Activated CD4-positive, alpha-beta memory T cell treated with anti-CD3 and anti-CD28 coated beads for 36 hours (primary cell): ENCODE results near the gene ZFAND4. TPM values are rescaled to one million over a fixed set of nuclear protein-coding genes. Genes with fewer than 3 reads are reported as not detected.
A peak's percentile ranks its signal among the peaks of the same experiment; 100 is the strongest.
"Not testable (repeated sequence)": the region's sequence is repeated elsewhere in the genome, so short reads cannot be mapped to it uniquely, and the experiment has no call there.

Experiments used
- CTCF ChIA-PET: fragments of 350-600 bp; sonication (Branson Sonifier 250); formaldehyde crosslinking; loops from one replicate; lab custom pipeline; 2021; ENCODE audit warnings: antibody characterized with exemption, inconsistent platforms; lab: Charles Lee
- POLR2A ChIA-PET: fragments of 350-600 bp; sonication (Branson Sonifier 250); formaldehyde crosslinking; loops from one replicate; lab custom pipeline; 2021; ENCODE audit warnings: antibody characterized with exemption; lab: Charles Lee
- DNase-seq: peaks from one replicate; pipeline ENCODE4 v3.0.0-alpha.2; 2020
- H3K27ac Mint-ChIP-seq: one replicate; pipeline ENCODE4 v1.8.0; 2021; ENCODE audit warnings: mixed read lengths
- H3K27me3 Mint-ChIP-seq: one replicate; pipeline ENCODE4 v1.8.0; 2021; ENCODE audit warnings: mixed read lengths
- H3K36me3 Mint-ChIP-seq: one replicate; pipeline ENCODE4 v1.8.0; 2021; ENCODE audit warnings: mixed read lengths
- H3K4me1 Mint-ChIP-seq: one replicate; pipeline ENCODE4 v1.8.0; 2021; ENCODE audit warnings: low read depth, mixed read lengths
- H3K4me3 Mint-ChIP-seq: one replicate; pipeline ENCODE4 v1.8.0; 2021; ENCODE audit warnings: mild to moderate bottlenecking, mixed read lengths
- H3K9me3 Mint-ChIP-seq: one replicate; pipeline ENCODE4 v1.8.0; 2021; ENCODE audit warnings: mixed read lengths
- intact Hi-C: fragments of 100-400 bp; cut with micrococcal nuclease; formaldehyde crosslinking; loops from one replicate; pipeline ENCODE4 v1.15.1; 2023
- total RNA-seq, 2 experiments: library from RNA; stranded (reverse); gene quantifications; one replicate each; pipeline ENCODE4 v1.2.3, GENCODE V29; 2021

ZFAND4 gene
- total RNA-seq: 10 to 100 TPM in 1 of 2 experiments, 1 to 10 TPM in 1; 9.6 to 11.9 TPM

DNA sequence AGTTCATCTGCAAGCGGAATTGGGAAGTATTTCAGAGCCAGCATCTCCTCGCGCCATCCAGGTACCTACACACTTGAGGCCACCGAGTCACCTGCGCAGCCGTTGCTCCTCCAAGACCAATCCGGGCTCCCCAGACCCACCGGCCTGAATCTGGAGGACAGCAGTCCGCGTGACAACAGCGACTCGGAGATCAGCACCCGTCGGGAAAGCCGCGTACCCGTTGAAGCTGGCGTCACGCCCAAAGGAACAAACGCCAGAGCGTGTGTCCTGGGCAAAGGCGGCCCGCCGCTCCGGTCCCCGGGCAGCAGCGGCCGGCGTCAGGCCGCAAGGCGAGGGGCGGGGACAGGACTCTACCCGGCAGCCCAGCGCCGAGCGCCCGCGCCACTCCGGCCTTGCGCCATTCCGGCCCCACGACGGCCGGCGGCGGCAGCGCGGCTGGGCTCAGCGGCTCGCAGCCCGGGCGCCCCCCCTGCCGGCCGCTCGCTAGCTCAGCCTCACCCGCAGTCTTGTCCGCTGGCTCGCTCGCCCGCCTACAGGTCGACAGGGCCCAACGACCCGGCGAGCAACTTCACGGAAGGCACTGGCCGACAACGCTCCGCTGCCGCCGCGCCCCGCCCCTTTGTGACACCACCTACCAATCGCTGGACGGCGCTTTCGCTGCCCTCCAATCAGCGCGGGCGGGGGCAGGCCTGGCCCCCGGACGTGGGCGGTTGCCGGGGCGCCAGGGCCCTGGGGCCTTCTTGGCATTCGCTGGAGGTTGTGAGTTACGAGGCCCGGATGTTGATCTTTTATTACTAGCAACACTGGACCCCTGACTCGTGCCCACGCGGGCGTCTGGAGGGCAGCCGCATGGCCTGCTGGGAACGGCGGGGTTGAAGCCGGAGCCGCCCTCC lies at the start of gene ZFAND4:
Gene ZFAND4, minus strand, starts transcription at position 592 of the 893 bp plus-strand sequence. CDS start 9,047 bp downstream, outside the sequence.
- Mint-ChIP-seq H3K27ac (peak within 1 kb of the TSS; percentile 62), H3K4me1 (peaks cover 35% of the 10 kb centered on the region), H3K36me3 (no peaks in the 10 kb centered on the region), H3K27me3 (no peaks in the 10 kb centered on the region), H3K9me3 (no peaks in the 10 kb centered on the region), H3K4me3 (peak within 1 kb of the TSS; percentile 88)
- ChIA-PET CTCF (interaction anchor here (0.6 to 3.4 kb wide), 10 partner anchors 14 to 423 kb away, joined by 3 to 32 read pairs (median 4); no protein-coding TSS in a partner anchor), POLR2A (interaction anchor here (0.9 to 1.7 kb wide), 2 partner anchors 91 to 208 kb away, joined by 3 to 8 read pairs; no protein-coding TSS in a partner anchor)
- peak; percentile 96 for DNase-seq
- intact Hi-C loops: loop anchor here (1.0 to 5.0 kb wide), 6 partner anchors 78 to 435 kb away; partner anchors contain the start of gene NCOA4

DNA sequence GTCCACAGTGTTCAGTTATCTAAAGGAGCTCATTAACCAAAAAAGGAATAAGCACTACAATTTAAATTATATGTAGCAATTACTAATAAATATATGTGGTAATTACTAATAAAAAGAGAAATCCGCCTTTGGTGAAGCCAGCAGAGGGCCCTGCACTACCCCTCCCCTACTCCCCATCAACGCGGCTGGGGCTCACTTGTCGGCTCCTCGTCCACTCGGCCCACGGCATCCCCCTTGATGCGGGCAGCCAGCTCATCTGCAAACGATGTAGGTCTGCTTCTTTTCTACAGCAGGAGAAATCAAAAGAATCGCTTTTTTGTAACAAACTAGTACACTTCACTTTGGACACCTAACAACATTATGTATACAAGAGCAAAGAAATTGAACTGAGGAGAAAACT lies 48.9 kb upstream of the ZFAND4 start:
- H3K27me3 Mint-ChIP-seq, intact Hi-C loops, POLR2A ChIA-PET, H3K36me3 Mint-ChIP-seq, H3K9me3 Mint-ChIP-seq, DNase-seq, CTCF ChIA-PET, H3K4me1 Mint-ChIP-seq, H3K27ac Mint-ChIP-seq, H3K4me3 Mint-ChIP-seq: not testable (repeated sequence)

GRCh38 chr10:45717642-45718041 lies 45.1 kb upstream of the ZFAND4 start:
- not testable (repeated sequence) for H3K27me3 Mint-ChIP-seq

DNA sequence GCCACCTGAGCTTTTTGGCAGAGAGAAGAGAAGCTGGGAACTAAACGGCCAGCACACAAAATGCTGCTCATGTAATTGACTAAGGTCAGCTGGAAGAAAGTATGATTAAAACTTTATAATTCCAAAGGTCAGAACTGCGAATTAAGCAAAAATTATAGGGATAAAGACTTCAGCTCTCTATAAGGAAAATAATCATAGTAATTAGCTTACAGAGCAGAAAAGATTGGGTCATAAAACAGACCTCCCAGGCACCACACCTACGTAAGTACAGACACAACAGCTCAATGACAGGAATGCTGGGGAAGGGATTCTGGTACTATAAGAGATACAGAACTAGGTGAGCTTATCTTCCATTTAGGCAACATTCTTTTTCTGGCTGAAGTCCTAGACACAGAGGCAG lies 44.5 kb upstream of the ZFAND4 start:
- POLR2A ChIA-PET, DNase-seq, H3K4me3 Mint-ChIP-seq, CTCF ChIA-PET, intact Hi-C loops, H3K27ac Mint-ChIP-seq, H3K27me3 Mint-ChIP-seq, H3K4me1 Mint-ChIP-seq, H3K36me3 Mint-ChIP-seq, H3K9me3 Mint-ChIP-seq: not testable (repeated sequence)

More at GRCh38 chr10:45717642-45718041, 45.1 kb upstream of the ZFAND4 start:
- H3K4me1 Mint-ChIP-seq, POLR2A ChIA-PET, H3K27ac Mint-ChIP-seq, H3K4me3 Mint-ChIP-seq, DNase-seq, intact Hi-C loops, H3K9me3 Mint-ChIP-seq, CTCF ChIA-PET, H3K36me3 Mint-ChIP-seq: not testable (repeated sequence)

DNA sequence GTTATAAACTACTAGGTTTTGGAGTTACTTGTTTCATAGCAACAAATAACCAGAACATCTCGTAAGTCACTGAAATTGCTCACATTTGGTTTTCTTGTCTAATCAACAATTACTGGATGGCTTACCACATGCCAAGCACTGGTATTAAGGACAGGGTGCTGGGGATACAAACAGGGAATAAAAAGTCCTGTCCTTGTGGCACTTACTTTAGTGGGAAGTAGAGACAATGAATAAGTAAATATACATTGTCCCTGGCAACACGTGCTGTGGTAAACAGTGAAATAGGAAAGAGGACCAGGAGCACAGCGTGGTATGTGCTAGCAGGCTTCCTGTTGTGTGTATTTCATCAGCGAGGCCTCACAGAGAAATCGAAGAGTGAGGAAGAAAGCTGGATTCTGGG lies 38.7 kb upstream of the ZFAND4 start:
- H3K9me3 Mint-ChIP-seq, DNase-seq, H3K36me3 Mint-ChIP-seq, POLR2A ChIA-PET, H3K4me3 Mint-ChIP-seq, H3K27ac Mint-ChIP-seq, intact Hi-C loops, H3K4me1 Mint-ChIP-seq, CTCF ChIA-PET, H3K27me3 Mint-ChIP-seq: not testable (repeated sequence)

DNA sequence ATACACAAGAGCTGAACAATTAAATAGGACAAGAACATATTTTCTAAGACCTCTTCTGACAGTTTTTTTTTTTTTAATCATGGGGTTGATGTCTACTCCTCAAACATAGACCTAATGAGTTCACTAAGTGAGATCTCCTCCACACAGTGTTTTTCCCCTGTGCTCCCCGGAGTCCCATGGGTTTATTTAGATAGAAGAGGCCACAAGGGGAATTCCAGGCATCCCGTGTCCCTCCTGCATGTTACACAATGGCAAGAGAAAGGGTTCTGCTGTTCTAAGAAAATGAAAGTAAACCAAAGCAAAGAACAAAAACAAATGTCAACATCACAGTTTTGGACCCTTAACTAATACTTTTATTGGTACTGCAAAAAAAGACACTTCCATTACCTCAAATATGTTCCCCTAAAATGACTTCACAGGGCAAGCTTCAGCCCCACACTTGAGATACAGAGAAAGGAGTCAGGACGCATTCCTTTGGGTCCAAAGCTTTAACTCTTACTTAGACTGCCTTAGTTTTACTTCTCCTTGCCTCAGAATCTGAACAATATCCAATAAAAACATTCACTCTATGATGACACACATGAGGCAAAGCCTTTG lies 37.7 kb upstream of the ZFAND4 start:
- H3K9me3 Mint-ChIP-seq, CTCF ChIA-PET, POLR2A ChIA-PET, H3K4me1 Mint-ChIP-seq, DNase-seq, H3K27ac Mint-ChIP-seq, H3K4me3 Mint-ChIP-seq, H3K27me3 Mint-ChIP-seq, H3K36me3 Mint-ChIP-seq, intact Hi-C loops: not testable (repeated sequence)

DNA sequence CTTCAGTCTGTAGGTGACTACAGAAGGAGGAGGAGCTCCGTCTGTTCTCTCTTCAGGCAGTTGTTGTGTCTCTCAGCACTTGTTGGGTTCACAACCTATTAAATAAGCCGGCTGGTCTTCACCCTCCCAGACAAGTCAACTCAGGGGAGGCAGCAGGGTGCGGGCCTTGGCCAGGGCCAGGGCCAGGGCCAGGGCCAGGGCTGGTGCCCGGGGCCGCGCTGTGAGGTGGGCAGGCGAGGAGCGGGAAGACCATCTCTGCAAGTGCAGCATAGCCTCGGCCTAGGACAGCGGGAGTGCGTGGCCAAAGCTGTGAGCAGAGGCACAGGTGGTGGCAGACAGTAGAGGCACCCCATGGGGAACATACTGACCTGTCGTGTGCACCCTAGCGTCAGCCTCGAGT lies 5.9 kb upstream of the ZFAND4 start:
- H3K4me1 Mint-ChIP-seq, intact Hi-C loops, H3K27ac Mint-ChIP-seq, POLR2A ChIA-PET, H3K4me3 Mint-ChIP-seq, H3K9me3 Mint-ChIP-seq, H3K36me3 Mint-ChIP-seq, CTCF ChIA-PET, DNase-seq, H3K27me3 Mint-ChIP-seq: not testable (repeated sequence)

DNA sequence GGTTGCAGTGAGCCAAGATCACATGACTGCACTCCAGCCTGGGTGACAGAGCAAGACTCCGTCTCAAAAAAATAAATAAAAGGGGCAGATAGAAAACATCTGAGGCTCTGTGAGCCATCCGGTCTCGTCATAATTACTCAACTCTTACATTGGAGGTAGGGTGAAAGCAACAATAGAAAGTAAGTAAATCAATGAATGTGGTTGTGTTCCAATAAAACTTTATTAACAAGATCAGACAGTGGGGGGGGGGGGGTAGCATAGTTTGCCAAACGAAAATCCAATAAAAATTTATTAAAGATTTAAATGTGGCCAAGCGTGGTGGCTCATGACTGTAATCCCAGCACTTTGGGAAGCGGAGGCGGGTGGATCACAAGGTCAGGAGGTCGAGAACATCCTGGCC lies 2.8 kb upstream of the ZFAND4 start:
- Mint-ChIP-seq H3K4me3 (no peak overlapping the region), H3K9me3 (no peaks in the 10 kb centered on the region), H3K27ac (no peak overlapping the region)

DNA sequence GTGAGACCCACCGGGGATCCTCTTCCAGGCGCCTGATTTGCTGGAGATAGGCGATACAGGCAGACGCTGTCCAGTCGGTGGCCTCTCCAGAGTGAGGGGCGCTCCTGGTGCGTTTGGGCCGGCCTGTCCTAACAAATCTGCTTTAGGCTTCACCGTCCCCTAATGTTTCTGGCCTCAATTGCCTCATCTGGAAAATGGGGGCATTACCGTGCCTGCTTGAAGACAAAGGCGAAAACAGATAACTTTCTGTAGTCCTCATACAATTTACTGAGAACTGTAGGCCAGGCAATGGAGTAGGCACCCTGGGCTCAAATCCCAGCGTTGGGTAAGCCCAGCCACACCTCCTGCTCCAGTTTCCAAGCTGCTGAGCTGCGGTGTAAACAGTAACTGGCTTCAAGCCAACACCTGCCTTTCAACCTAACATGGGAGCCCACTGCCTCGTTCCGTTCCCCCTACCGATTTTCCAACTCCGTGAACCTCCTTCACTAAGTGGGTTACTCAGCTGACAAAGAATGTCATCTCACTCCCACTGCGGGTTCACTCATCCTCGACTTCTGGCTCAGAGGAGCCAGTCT lies 589 bp upstream of the ZFAND4 start:
- CTCF ChIA-PET: interaction anchor here (0.7 to 3.4 kb wide), 5 partner anchors 10 to 212 kb away, joined by 3 to 32 read pairs (median 4); no protein-coding TSS in a partner anchor
- Mint-ChIP-seq H3K4me3 (peak overlapping the region; percentile 69), H3K4me1 (peaks cover 33% of the 10 kb centered on the region), H3K27ac (peak overlapping the region; percentile 42), H3K27me3 (no peaks in the 10 kb centered on the region), H3K9me3 (no peaks in the 10 kb centered on the region), H3K36me3 (no peaks in the 10 kb centered on the region)
- POLR2A ChIA-PET: interaction anchor here (1.7 kb wide), 1 partner anchor 92 kb away, joined by 8 read pairs; no protein-coding TSS in a partner anchor
- no peak for DNase-seq
- intact Hi-C loops: loop anchor here (2.0 to 5.0 kb wide), 3 partner anchors 359 to 436 kb away; partner anchors contain the start of gene NCOA4

More for the DNA sequence above, 2.8 kb upstream of the ZFAND4 start:
- Mint-ChIP-seq H3K36me3 (no peaks in the 10 kb centered on the region), H3K4me1 (peaks cover 16% of the 10 kb centered on the region), H3K27me3 (no peaks in the 10 kb centered on the region)
- ChIA-PET POLR2A (no interaction called here), CTCF (no interaction called here)
- intact Hi-C loops: no loop called here
- DNase-seq: no peak

GRCh38 chr10:45671300-45671699 lies 1.3 kb downstream of the ZFAND4 start:
- intact Hi-C loops: loop anchor here (5.0 kb wide), 2 partner anchors 361 to 434 kb away; partner anchors contain the start of gene NCOA4
- CTCF ChIA-PET: interaction anchor here (0.9 to 3.4 kb wide), 6 partner anchors 90 to 421 kb away, joined by 3 to 32 read pairs (median 6); no protein-coding TSS in a partner anchor
- Mint-ChIP-seq H3K4me1 (peaks cover 35% of the 10 kb centered on the region), H3K4me3 (peak overlapping the region; percentile 88)
- H3K9me3 Mint-ChIP-seq, DNase-seq, H3K36me3 Mint-ChIP-seq, H3K27ac Mint-ChIP-seq, H3K27me3 Mint-ChIP-seq: not testable (repeated sequence)
- POLR2A ChIA-PET: interaction anchor here (1.7 kb wide), 1 partner anchor 90 kb away, joined by 8 read pairs; no protein-coding TSS in a partner anchor

DNA sequence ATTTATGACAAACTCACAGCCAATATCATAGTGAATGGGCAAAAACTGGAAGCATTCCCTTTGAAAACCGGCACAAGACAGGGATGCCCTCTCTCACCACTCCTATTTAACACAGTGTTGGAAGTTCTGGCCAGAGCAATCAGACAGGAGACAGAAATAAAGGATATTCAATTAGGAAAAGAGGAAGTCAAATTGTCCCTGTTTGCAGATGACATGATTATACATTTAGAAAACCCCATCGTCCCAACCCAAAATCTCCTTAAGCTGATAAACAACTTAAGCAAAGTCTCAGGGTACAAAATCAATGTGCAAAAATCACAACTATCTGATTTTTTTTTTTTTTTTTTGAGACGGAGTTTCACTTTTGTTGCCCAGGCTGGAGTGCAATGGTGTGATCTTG lies 2.7 kb downstream of the ZFAND4 start:
- H3K27me3 Mint-ChIP-seq, H3K27ac Mint-ChIP-seq, CTCF ChIA-PET, POLR2A ChIA-PET, H3K4me3 Mint-ChIP-seq, H3K9me3 Mint-ChIP-seq, DNase-seq, H3K36me3 Mint-ChIP-seq: not testable (repeated sequence)
- intact Hi-C loops: loop anchor here (5.0 kb wide), 2 partner anchors 362 to 433 kb away; partner anchors contain the start of gene NCOA4
- peaks cover 39% of the 10 kb centered on the region for H3K4me1 Mint-ChIP-seq
